ENCODE results near the gene F13A1.

DNA sequence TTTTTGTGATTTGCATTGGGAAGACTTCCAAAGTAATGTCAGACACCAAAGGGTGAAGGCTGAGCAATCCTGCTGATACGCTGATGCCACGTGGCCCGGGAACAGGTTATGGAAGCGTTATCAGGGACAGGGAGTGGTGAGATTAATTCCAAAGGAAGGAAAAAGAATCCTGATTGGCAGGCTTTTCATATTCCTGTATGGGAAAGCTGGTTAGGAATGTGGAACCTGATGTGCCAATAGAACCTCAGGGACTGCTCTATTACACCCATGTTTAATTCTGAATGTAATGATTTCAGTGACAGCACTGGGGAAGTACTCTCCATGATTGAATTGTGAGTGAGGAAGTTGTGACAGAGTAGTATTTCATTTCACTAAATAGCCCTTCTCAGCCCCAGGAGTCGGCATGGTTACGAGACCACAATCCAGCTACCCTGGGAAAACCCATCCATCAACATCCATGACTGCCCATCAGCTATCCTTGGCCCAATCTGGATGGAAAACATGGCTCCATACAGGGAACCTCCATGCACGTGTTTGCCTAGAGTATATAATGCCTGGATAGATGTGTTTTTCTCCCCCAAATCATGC is 49.4 kb downstream of the F13A1 start:
- TF ChIP-seq, protein P1, sequence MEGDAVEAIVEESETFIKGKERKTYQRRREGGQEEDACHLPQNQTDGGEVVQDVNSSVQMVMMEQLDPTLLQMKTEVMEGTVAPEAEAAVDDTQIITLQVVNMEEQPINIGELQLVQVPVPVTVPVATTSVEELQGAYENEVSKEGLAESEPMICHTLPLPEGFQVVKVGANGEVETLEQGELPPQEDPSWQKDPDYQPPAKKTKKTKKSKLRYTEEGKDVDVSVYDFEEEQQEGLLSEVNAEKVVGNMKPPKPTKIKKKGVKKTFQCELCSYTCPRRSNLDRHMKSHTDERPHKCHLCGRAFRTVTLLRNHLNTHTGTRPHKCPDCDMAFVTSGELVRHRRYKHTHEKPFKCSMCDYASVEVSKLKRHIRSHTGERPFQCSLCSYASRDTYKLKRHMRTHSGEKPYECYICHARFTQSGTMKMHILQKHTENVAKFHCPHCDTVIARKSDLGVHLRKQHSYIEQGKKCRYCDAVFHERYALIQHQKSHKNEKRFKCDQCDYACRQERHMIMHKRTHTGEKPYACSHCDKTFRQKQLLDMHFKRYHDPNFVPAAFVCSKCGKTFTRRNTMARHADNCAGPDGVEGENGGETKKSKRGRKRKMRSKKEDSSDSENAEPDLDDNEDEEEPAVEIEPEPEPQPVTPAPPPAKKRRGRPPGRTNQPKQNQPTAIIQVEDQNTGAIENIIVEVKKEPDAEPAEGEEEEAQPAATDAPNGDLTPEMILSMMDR (IDR thresholded peaks at IDR 0.05): no peak
- TF ChIP-seq POLR2A (IDR thresholded peaks at IDR 0.05): no peak
- no peak for TF ChIP-seq POLR2AphosphoS5 (IDR thresholded peaks at IDR 0.05)
